Endodermal cell (in vitro differentiated cells): ENCODE data around the gene NFATC1. TPM values are rescaled to one million over a fixed set of nuclear protein-coding genes. Genes with fewer than 3 reads are reported as not detected.
A peak's percentile ranks its signal among the peaks of the same experiment; 100 is the strongest.

Experiments used
- DNase-seq: peaks from one replicate; pipeline ENCODE4 v3.0.0-alpha.2; 2017
- H3K27ac ChIP-seq: 2 replicates; pipeline ENCODE4 v1.5.1; 2013; ENCODE audit warnings: mild to moderate bottlenecking, low read depth, low read length, moderate library complexity
- H3K27me3 ChIP-seq: 2 replicates; pipeline ENCODE4 v1.6.1; 2013; ENCODE audit warnings: mild to moderate bottlenecking, low read length, moderate library complexity; ENCODE audit not compliant: insufficient read depth, control insufficient read depth, poor library complexity, severe bottlenecking
- H3K36me3 ChIP-seq: 2 replicates; pipeline ENCODE4 v1.7.0; 2013; ENCODE audit warnings: mild to moderate bottlenecking, low read length, moderate library complexity; ENCODE audit not compliant: control insufficient read depth, insufficient read depth
- H3K4me1 ChIP-seq: one replicate; pipeline ENCODE4 v1.7.0; 2013; ENCODE audit warnings: low read length; ENCODE audit not compliant: control insufficient read depth, insufficient read depth
- H3K4me3 ChIP-seq: 2 replicates; pipeline ENCODE4 v1.5.1; 2013; ENCODE audit warnings: mild to moderate bottlenecking, low read length, moderate library complexity
- H3K9ac ChIP-seq: 2 replicates; pipeline ENCODE4 v1.6.1; 2013; ENCODE audit warnings: mild to moderate bottlenecking, low read length, moderate library complexity; ENCODE audit not compliant: poor library complexity, severe bottlenecking; ENCODE audit errors: extremely low read depth
- H3K9me3 ChIP-seq: 2 replicates; pipeline ENCODE4 v1.6.1; 2013; ENCODE audit warnings: mild to moderate bottlenecking, low read length, moderate library complexity; ENCODE audit not compliant: control insufficient read depth
- H3K27ac Mint-ChIP-seq: 2 replicates; pipeline ENCODE4 v1.8.0; 2020; ENCODE audit warnings: mixed read lengths
- H3K27me3 Mint-ChIP-seq: 2 replicates; pipeline ENCODE4 v1.8.0; 2021; ENCODE audit warnings: mild to moderate bottlenecking, mixed read lengths; ENCODE audit not compliant: insufficient read depth
- H3K36me3 Mint-ChIP-seq: 2 replicates; pipeline ENCODE4 v1.8.0; 2020; ENCODE audit warnings: low read depth, mixed read lengths
- H3K4me1 Mint-ChIP-seq: 2 replicates; pipeline ENCODE4 v1.8.0; 2020; ENCODE audit warnings: mixed read lengths
- H3K4me3 Mint-ChIP-seq: 2 replicates; pipeline ENCODE4 v1.8.0; 2020; ENCODE audit warnings: mild to moderate bottlenecking, moderate library complexity, mixed read lengths
- H3K9me3 Mint-ChIP-seq: 2 replicates; pipeline ENCODE4 v1.8.0; 2020; ENCODE audit warnings: mild to moderate bottlenecking, mixed read lengths
- WGBS, 2 experiments: methylation state at CpG; one replicate each; pipeline versions ENCODE4 v1.1.5 to v1.1.7; 2013; ENCODE audit warnings: missing lambda C conversion rate in 2 of 2, mixed read lengths in 1 of 2; ENCODE audit not compliant: insufficient coverage in 1 of 2, insufficient read length in 1 of 2; 5-methylcytosine and 5-hydroxymethylcytosine counted together
- total RNA-seq, 2 donors: library from RNA; stranded (reverse); fragmentation: NEBNext Ultra II Directional in 1 of 2; extraction: Animal tissue kit (Norgen Biotek cat#: 25700) in 1 of 2; gene quantifications; 2 replicates in 1 of 2; 3 replicates in 1 of 2; pipeline ENCODE4 v1.2.1, GENCODE V29; 2021
- TF ChIP-seq, protein P1 (sequence below): fragments of 200-600 bp; sonication (generic); conservative IDR thresholded peaks from 2 replicates; pipeline ENCODE4 v1.5.0; 2021; ENCODE audit warnings: antibody characterized with exemption, mild to moderate bottlenecking

NFATC1 gene
- total RNA-seq, 2 donors from 2014 or later: 23.4 to 32.5 TPM

DNA sequence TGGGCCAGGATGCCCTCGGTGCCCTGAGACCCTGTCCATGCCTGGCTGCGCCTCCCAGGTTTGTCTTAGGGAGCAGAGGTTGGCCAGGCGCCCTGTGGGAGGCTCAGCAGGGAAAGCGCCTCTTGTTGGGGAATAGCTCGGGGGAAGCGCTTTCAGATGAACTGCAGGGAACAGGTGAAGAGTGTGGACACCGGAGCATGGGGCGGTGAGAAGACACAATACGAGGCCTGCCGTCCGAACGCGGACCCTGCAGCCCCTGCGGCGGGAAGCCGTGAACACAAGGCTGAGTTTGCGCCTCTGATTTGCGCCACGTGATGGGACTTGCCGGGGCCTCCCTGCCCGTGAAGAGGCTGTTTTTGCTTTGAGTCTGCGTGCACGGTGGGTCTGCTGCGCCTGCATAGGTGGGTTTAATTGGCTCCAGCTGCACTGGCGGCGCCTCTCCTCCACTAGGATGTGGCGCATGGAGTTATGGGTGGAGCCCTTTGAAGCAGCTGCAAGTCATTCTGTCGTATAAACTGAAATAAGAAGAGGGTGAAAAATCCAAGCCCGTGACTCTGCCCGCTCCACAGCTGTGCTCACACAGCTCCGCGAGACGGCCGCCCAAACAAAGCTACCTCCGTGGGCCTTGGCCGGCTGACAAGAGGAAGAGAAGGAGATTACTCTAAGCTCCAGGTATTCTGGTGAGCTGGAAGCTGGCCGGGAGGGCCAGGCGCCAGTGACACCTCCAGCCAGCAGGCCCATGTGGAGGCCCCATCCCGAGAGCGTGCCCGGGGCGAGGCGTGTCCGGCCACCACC, 180.4 kb downstream of the NFATC1 start:
- no peak overlapping the region for H3K9ac ChIP-seq
- Mint-ChIP-seq H3K27me3 (no peaks in the 10 kb centered on the region), H3K36me3 (no peaks in the 10 kb centered on the region), H3K9me3 (peaks cover 25% of the 10 kb centered on the region), H3K4me1 (no peaks in the 10 kb centered on the region), H3K27ac (no peak overlapping the region), H3K4me3 (no peak overlapping the region)
- H3K9me3 ChIP-seq: peaks cover 12% of the 10 kb centered on the region
- no peak overlapping the region for H3K4me3 ChIP-seq
- TF ChIP-seq, protein P1, sequence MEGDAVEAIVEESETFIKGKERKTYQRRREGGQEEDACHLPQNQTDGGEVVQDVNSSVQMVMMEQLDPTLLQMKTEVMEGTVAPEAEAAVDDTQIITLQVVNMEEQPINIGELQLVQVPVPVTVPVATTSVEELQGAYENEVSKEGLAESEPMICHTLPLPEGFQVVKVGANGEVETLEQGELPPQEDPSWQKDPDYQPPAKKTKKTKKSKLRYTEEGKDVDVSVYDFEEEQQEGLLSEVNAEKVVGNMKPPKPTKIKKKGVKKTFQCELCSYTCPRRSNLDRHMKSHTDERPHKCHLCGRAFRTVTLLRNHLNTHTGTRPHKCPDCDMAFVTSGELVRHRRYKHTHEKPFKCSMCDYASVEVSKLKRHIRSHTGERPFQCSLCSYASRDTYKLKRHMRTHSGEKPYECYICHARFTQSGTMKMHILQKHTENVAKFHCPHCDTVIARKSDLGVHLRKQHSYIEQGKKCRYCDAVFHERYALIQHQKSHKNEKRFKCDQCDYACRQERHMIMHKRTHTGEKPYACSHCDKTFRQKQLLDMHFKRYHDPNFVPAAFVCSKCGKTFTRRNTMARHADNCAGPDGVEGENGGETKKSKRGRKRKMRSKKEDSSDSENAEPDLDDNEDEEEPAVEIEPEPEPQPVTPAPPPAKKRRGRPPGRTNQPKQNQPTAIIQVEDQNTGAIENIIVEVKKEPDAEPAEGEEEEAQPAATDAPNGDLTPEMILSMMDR: no peak
- WGBS, 2 experiments: 92 to 93% methylated on average over 40 to 44 of the region's 44 CpGs
- H3K4me1 ChIP-seq: no peaks in the 10 kb centered on the region
- DNase-seq: peak; percentile 44
- H3K27ac ChIP-seq: no peak overlapping the region
- no peaks in the 10 kb centered on the region for H3K27me3 ChIP-seq
- no peaks in the 10 kb centered on the region for H3K36me3 ChIP-seq

DNA sequence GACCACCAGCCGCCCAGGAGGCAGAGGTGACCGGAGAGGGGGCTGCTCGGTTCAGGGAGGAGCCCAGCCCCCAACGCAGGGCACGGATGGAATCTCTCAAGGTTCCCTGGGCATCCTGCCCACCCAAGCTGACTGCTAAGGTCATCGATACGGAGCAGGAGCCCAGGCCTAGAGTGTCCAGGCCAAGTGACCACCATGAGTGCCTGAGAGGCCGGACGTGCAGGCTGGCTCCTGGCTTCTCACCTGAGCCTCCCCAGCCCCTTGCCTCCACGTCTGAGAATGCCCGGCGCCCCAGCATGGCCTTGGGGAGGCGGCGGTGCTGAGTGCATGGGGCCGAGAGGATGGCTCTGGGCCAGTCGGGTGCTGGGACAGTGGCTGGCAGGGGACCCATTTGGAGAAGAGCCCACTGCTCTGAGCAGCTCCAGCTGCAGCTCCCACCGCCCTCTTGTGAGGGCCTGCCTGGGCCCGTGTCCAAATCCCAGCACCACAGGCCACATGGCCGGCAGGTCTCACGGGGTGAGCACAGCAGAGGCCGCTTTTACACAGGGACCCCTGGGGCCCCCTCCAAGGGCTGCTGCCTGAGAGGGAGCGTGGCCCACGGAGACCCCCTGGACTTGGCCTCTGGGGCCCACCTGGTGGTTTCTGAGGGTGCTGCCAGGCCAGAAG, 181.1 kb downstream of the NFATC1 start:
- Histone ChIP-seq H3K27me3 (no peaks in the 10 kb centered on the region), H3K27ac (no peak overlapping the region), H3K36me3 (no peaks in the 10 kb centered on the region), H3K4me3 (no peak overlapping the region), H3K9ac (no peak overlapping the region), H3K9me3 (peaks cover 12% of the 10 kb centered on the region), H3K4me1 (no peaks in the 10 kb centered on the region)
- H3K27ac Mint-ChIP-seq: no peak overlapping the region
- no peaks in the 10 kb centered on the region for H3K4me1 Mint-ChIP-seq
- H3K9me3 Mint-ChIP-seq: peaks cover 23% of the 10 kb centered on the region
- TF ChIP-seq, protein P1: no peak
- peak; percentile 32 for DNase-seq
- H3K27me3 Mint-ChIP-seq: no peaks in the 10 kb centered on the region
- 92 to 94% methylated on average over 13 to 23 of the region's 23 CpGs for WGBS, 2 experiments
- no peaks in the 10 kb centered on the region for H3K36me3 Mint-ChIP-seq
- H3K4me3 Mint-ChIP-seq: no peak overlapping the region

DNA sequence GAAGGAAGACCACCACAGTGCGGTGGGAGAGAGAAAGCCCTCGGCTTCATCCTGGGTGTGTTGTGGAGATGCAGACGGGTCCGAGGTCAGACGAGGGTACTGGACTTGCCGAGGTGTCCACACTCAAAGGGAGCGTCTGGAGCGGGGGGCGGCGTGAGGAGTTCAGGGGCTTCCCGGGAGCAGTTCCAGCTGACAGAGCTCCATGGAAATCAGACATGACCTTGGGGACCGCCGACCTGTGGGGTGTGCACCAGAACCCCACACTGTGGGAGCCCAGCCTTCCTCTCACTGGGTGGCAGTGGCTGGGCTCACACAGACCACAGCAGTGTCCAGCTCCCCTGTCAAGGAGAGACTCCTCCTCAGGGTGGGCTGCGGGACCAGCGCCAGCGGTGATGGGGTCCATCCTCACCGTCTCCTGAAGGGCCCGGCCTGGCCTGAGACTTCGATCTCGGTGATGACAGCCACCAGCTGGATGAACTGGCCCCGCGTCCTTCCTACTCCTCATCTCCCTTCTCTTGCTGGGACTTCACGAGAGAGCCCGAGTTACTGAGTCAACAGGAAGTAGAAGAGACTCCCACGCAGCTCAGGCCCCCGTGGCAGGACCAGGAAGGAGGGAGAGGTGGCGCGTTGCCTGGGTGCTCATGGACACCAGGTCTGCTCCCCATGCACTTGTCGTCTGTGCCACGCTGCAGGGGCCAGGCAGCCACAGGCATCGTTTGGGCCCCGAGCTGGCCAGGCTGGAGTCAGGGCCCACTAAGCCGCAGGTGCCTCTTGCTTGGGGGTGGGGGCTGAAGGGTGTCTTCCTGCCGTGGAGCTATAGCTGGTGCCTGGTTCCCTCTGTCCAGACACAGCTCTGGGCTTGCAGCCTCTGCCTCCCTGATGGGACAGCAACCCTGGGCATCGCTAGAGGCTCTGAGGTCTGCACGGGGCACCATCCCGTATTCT, 182.0 kb downstream of the NFATC1 start:
- H3K27me3 Mint-ChIP-seq: no peaks in the 10 kb centered on the region
- Histone ChIP-seq H3K27me3 (no peaks in the 10 kb centered on the region), H3K9ac (no peak overlapping the region), H3K4me1 (no peaks in the 10 kb centered on the region), H3K36me3 (no peaks in the 10 kb centered on the region), H3K27ac (no peak overlapping the region), H3K9me3 (peaks cover 8% of the 10 kb centered on the region), H3K4me3 (no peak overlapping the region)
- no peak overlapping the region for H3K27ac Mint-ChIP-seq
- TF ChIP-seq, protein P1: no peak
- 86 to 92% methylated on average over 21 to 37 of the region's 37 CpGs for WGBS, 2 experiments
- no peaks in the 10 kb centered on the region for H3K4me1 Mint-ChIP-seq
- H3K9me3 Mint-ChIP-seq: peaks cover 14% of the 10 kb centered on the region
- H3K36me3 Mint-ChIP-seq: no peaks in the 10 kb centered on the region
- no peak overlapping the region for H3K4me3 Mint-ChIP-seq
- DNase-seq: peak; percentile 34
